HCT116 (cell line): Measurements from ENCODE around the gene TYW1.
"Not testable (repeated sequence)": the region's sequence is repeated elsewhere in the genome, so short reads cannot be mapped to it uniquely, and the experiment has no call there.

Experiments used
- CEBPB ChIP-seq: IDR thresholded peaks from 2 replicates; pipeline ENCODE4 v1.6.1; 2012; ENCODE audit warnings: low read depth
- TF ChIP-seq, protein P1 (sequence below), 3 experiments: fragments of 200-600 bp in 1 of 3; sonication (generic) in 1 of 3; IDR thresholded peaks in 2 of 3; conservative IDR thresholded peaks in 1 of 3; 2 replicates each; pipeline ENCODE4 v1.5.1; 2012 to 2017; ENCODE audit warnings: low read depth in 2 of 3, low read length in 2 of 3, antibody characterized with exemption in 1 of 3, borderline replicate concordance in 1 of 3, control low read depth in 1 of 3, mild to moderate bottlenecking in 1 of 3, mixed read lengths in 1 of 3, mixed run types in 1 of 3, moderate library complexity in 1 of 3; ENCODE audit not compliant: insufficient read depth in 1 of 3

DNA sequence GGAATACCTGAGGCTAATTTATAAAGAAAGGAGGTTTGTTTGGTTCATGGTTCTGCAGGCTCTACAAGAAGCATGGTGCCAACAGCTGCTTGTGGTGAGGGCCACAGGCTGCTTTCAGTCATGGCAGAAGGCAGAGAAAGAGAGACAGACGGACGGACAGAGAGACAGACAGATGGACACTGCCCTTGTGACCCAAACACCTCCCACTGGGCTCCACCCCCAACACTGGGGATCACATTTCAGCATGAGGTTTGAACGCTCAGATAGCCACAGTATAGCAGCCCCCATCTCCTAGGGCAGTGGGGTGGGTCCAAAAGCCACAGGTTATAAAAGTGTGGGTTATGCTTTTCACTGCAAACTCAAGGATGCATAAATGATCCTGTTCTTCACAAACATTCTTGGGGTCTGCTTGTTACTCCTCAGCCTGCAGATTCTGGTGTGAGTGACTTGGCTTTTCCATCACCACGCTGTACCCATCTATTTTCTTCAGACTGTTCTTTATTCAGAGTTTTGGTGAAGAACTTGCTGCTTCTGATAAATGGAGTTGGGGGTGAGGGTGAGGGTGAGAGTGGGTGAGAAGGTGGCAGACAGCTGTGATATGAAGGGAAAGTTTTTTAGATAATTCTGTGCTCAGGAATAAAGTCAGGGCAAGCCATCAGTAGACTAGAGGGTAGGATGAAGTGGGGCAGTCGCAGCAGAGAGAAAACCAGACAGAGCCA lies 194.5 kb downstream of the TYW1 start:
- TF ChIP-seq, protein P1, sequence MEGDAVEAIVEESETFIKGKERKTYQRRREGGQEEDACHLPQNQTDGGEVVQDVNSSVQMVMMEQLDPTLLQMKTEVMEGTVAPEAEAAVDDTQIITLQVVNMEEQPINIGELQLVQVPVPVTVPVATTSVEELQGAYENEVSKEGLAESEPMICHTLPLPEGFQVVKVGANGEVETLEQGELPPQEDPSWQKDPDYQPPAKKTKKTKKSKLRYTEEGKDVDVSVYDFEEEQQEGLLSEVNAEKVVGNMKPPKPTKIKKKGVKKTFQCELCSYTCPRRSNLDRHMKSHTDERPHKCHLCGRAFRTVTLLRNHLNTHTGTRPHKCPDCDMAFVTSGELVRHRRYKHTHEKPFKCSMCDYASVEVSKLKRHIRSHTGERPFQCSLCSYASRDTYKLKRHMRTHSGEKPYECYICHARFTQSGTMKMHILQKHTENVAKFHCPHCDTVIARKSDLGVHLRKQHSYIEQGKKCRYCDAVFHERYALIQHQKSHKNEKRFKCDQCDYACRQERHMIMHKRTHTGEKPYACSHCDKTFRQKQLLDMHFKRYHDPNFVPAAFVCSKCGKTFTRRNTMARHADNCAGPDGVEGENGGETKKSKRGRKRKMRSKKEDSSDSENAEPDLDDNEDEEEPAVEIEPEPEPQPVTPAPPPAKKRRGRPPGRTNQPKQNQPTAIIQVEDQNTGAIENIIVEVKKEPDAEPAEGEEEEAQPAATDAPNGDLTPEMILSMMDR (IDR thresholded peaks at IDR 0.05 in 2 of 3, conservative IDR thresholded peaks at IDR 0.05 in 1 of 3; ENCODE audit: borderline replicate concordance in 1 of 3, insufficient read depth in 1 of 3, low read depth in 2 of 3, low read length in 2 of 3): not testable (repeated sequence)
- not testable (repeated sequence) for TF ChIP-seq CEBPB
